ENCODE results near the gene COL27A1. TPM values are rescaled to one million over a fixed set of nuclear protein-coding genes. Genes with fewer than 3 reads are reported as not detected.

COL27A1 gene
- total and polyA plus RNA-seq, 2 experiments from 2014 or later: 10.5 to 18.0 TPM

GRCh38 chr9:114284316-114285060, 129.2 kb downstream of the COL27A1 start:
- Histone ChIP-seq H3K9me2 (ENCODE audit: insufficient read depth) (no peaks in the 10 kb centered on the region), H3K27ac (ENCODE audit: low read depth) (no peak overlapping the region), H3K36me3 (ENCODE audit: insufficient read depth) (no peaks in the 10 kb centered on the region), H3F3A (replicated peaks; ENCODE audit: low read depth) (no peaks in the 10 kb centered on the region), H3K4me1 (ENCODE audit: insufficient read depth) (peaks cover 7% of the 10 kb centered on the region), H3K27me3 (ENCODE audit: insufficient read depth) (no peaks in the 10 kb centered on the region), H3K79me2 (replicated peaks; ENCODE audit: insufficient read depth) (no peaks in the 10 kb centered on the region), H3K4me2 (no peak overlapping the region), H3K4me3 (no peak overlapping the region), H4K20me1 (replicated peaks; ENCODE audit: insufficient read depth) (no peaks in the 10 kb centered on the region; the same call in 1 of the 2 replicates), H2AFZ (no peak overlapping the region)
- peaks cover 21% of the 10 kb centered on the region for H3K4me1 Mint-ChIP-seq
- ATAC-seq (no peak), DNase-seq (ENCODE audit: low spot score) (no peak)
- no peak overlapping the region for H3K27ac Mint-ChIP-seq
- H3K36me3 Mint-ChIP-seq (ENCODE audit: low read depth): peaks cover 3% of the 10 kb centered on the region; the same call in 1 of the 3 replicates
- H3K9me3 Mint-ChIP-seq: no peaks in the 10 kb centered on the region; the same call in 2 of the 3 replicates
- no peak overlapping the region for H3K4me3 Mint-ChIP-seq
- H3K27me3 Mint-ChIP-seq (ENCODE audit: insufficient read depth, low read depth, poor library complexity): no peaks in the 10 kb centered on the region
- TF ChIP-seq CTCF (conservative IDR thresholded peaks at IDR 0.05; ENCODE audit: low read depth in 2 of 2) (no peak), EZH2phosphoT487 (IDR thresholded peaks at IDR 0.05; ENCODE audit: unreplicated experiment) (no peak), NANOG (IDR thresholded peaks at IDR 0.05; ENCODE audit: borderline replicate concordance) (no peak), POLR2AphosphoS5 (IDR thresholded peaks at IDR 0.05; ENCODE audit: low read depth) (no peak)

GRCh38 chr9:114285166-114285867, 130.0 kb downstream of the COL27A1 start:
- Histone ChIP-seq H3K4me2 (no peak overlapping the region), H3K27me3 (ENCODE audit: insufficient read depth) (no peaks in the 10 kb centered on the region), H4K20me1 (replicated peaks; ENCODE audit: insufficient read depth) (no peaks in the 10 kb centered on the region), H3K4me3 (no peak overlapping the region), H3K9me2 (ENCODE audit: insufficient read depth) (no peaks in the 10 kb centered on the region), H2AFZ (no peak overlapping the region), H3K4me1 (ENCODE audit: insufficient read depth) (peaks cover 7% of the 10 kb centered on the region), H3F3A (replicated peaks; ENCODE audit: low read depth) (no peaks in the 10 kb centered on the region), H3K36me3 (ENCODE audit: insufficient read depth) (no peaks in the 10 kb centered on the region), H3K27ac (ENCODE audit: low read depth) (no peak overlapping the region), H3K79me2 (replicated peaks; ENCODE audit: insufficient read depth) (no peaks in the 10 kb centered on the region)
- Mint-ChIP-seq H3K4me1 (peaks cover 21% of the 10 kb centered on the region), H3K36me3 (ENCODE audit: low read depth) (peaks cover 3% of the 10 kb centered on the region; the same call in 1 of the 3 replicates), H3K4me3 (no peak overlapping the region), H3K9me3 (no peaks in the 10 kb centered on the region; the same call in 2 of the 3 replicates), H3K27me3 (ENCODE audit: insufficient read depth, low read depth, poor library complexity) (no peaks in the 10 kb centered on the region), H3K27ac (no peak overlapping the region)
- no peak for ATAC-seq
- DNase-seq (ENCODE audit: low spot score): no peak
- TF ChIP-seq NANOG (IDR thresholded peaks at IDR 0.05; ENCODE audit: borderline replicate concordance) (no peak), ZNF462 (CRISPR knock-in tag; IDR thresholded peaks at IDR 0.05) (no peak), POLR2AphosphoS5 (IDR thresholded peaks at IDR 0.05; ENCODE audit: low read depth) (no peak), JUNB (IDR thresholded peaks at IDR 0.05; ENCODE audit: unreplicated experiment) (no peak), ETS1 (IDR thresholded peaks at IDR 0.05) (no peak)

All from GM23338 (cell line).